ENCODE results near the gene HYDIN.
"Not testable (repeated sequence)": the region's sequence is repeated elsewhere in the genome, so short reads cannot be mapped to it uniquely, and the experiment has no call there.

The HYDIN gene

DNA sequence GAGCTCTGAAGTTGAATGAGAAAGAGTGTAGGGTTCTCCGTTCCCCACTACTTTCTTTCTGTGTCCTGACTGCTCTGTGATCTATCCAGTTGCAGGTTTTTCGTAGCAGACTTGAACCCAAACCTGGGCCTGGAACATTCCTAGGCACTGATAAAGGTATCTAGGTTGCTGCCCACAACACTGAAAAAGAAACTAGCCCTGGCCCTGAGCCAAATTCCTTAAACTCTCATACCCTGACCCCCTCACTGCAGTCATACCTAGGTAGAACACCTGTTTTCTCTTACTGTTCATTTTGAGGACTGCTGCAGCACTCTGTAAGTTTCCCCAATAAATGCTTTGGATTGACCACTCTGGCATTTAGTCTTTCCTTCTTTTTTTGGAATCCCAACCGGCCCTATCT is 5.4 kb downstream of the HYDIN start:
- no peak for DNase-seq (ENCODE audit: low read depth in 3 of 3)

DNA sequence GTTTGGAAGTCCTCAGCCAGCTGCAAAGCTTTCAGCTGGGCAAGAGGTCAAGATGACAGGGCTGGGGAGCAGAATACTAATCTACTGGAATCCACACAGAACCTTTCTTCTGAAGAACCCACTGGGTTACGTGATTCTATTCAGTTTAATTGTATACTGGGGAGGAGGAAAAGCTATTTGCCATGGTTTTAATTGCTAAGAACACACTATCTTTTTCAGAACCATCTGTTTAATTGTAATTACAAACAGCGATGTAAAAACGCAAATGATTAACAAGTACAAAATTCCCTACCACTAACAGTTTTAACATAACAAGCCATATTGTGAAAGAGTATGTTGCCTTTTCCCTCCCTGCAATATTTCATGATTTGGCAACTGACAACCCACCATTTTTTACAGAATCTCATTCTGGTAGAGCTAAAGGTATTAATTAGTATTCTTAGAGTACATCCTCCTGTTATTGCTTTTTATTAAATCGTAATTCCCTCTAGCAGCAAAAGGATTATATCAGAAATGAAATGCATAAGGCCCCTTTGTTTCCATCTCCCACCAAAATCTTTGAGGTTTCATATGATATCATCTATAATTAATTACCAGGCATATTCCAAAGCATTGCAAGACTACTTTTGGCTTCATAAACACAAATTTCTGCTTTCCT is 12.1 kb downstream of the HYDIN start:
- DNase-seq (ENCODE audit: low read depth in 3 of 3), result no peak

DNA sequence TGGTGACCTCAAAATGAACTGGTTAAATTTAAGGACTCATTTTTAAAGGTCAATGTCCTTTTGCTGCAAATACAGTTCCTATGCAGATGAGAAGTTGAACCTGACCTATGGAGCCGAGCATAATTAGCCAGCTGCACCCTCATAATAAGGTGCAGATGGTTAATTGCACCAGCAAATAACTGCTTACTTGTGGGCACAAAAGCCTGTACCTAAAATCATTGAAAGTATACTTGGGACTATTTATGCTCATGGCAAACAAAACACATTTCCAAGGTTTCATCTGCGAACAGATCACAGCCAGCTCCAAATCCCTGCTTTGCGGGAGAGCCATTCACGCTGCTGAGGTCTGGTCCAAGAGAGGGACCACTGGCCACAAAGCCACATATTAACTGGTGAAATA is 13.0 kb downstream of the HYDIN start:
- no peak for DNase-seq (ENCODE audit: low read depth in 3 of 3)

DNA sequence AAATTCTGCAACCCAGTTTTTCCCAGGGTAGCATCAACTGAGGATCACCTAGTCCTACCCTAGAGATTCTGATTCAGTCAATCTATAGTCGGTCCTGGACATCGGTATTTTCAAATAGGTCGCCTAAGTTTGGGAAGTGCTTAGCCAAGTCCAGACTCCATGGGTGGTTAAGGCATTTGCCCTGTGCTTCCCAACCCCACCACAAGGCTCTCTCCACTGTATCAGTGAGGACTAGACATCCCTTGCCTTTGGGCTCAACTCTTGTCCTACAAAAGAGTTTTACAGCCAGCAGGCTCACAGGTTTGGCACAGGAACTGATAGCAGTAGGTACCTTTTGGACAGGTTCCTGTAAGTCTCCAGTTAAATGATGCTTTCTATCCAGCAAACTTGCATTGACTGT is 13.8 kb downstream of the HYDIN start:
- DNase-seq (ENCODE audit: low read depth in 3 of 3), result no peak

DNA sequence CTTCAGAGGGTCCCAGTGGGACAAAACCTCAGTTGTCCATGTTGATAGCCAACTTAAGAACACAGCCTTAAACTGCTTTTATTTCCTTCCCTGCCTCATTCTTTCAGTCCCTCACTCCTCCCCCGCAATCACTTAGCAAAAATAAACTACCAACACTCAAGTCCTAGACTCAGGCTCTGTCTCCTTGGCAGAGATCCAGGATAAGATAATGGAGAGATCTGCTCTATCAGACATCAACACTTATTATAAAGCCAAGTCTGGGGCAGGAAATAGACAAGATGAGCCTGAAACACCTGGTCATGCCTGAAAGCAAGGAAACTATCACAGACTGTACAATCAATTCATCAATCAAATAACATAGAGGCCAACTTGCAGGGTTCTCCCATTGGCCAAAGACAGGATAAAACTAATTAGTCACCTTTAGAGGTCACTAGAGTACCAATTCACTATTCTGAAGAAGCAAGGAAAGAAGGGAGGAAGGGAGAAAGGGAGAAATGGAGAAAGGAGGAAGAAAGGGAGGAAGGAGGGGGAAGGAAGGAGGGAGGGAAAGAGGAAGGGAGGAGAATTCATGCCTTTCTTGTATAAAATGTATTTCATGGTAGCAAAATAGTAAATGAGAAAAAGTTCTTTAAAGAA is 15.7 kb downstream of the HYDIN start:
- no peak for DNase-seq (ENCODE audit: low read depth in 3 of 3)

- no peak for DNase-seq (ENCODE audit: low read depth in 3 of 3)
Measured at GRCh38 chr16:71205482-71206131, 24.9 kb downstream of the HYDIN start.

GRCh38 chr16:71203631-71204030 is 26.9 kb downstream of the HYDIN start:
- no peak for DNase-seq (ENCODE audit: low read depth in 3 of 3)

GRCh38 chr16:71201556-71201955 is 29.0 kb downstream of the HYDIN start:
- no peak for DNase-seq (ENCODE audit: low read depth in 3 of 3)

DNA sequence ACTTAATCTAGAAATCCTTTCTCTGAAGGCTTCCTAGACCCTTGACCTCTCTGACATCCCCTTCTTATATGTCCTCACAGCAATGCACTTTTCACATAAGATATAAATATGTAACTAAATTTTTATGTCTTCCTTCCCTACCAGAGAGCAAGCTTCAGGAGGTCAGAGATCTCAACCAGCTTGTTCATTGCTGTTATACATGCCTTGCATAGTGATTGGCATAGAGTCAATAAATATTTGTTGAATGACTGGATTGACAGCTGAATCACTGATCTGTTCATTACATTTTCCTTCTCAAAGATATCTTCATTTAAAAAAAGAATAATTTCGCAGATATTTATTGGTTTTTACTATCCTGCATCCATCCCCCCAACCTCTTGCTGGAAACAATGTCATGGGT is 29.5 kb downstream of the HYDIN start:
- no peak for DNase-seq (ENCODE audit: low read depth in 3 of 3)

DNA sequence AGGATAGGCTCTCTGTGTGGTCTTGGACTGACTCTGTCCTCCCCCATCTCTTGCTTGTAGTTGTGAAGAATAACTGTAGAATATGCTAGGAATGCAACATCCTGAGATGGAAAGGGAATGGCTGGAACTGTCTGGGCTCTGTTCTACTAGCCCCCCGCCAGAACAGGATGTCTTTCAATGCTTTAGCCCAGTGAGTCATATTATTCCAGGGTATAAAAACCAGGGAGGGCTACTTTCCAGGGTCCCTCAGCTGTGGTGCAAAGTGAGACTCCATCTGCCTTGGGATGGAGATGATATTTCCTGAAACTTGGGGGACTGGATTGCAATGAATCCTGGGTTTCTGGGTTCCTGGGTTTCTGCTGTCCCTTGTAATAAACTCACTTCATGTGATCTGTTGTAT is 32.1 kb downstream of the HYDIN start:
- no peak for DNase-seq (ENCODE audit: low read depth in 3 of 3)

- DNase-seq (ENCODE audit: low read depth in 3 of 3), result no peak
Measured at GRCh38 chr16:71192387-71192786, 38.1 kb downstream of the HYDIN start.

GRCh38 chr16:71188956-71189712 is 41.4 kb downstream of the HYDIN start:
- DNase-seq (ENCODE audit: low read depth in 3 of 3), result no peak

GRCh38 chr16:71185347-71185746 is 45.2 kb downstream of the HYDIN start:
- DNase-seq (ENCODE audit: low read depth in 3 of 3), result no peak

GRCh38 chr16:71179569-71179968 is 51.0 kb downstream of the HYDIN start:
- no peak for DNase-seq (ENCODE audit: low read depth in 3 of 3)

DNA sequence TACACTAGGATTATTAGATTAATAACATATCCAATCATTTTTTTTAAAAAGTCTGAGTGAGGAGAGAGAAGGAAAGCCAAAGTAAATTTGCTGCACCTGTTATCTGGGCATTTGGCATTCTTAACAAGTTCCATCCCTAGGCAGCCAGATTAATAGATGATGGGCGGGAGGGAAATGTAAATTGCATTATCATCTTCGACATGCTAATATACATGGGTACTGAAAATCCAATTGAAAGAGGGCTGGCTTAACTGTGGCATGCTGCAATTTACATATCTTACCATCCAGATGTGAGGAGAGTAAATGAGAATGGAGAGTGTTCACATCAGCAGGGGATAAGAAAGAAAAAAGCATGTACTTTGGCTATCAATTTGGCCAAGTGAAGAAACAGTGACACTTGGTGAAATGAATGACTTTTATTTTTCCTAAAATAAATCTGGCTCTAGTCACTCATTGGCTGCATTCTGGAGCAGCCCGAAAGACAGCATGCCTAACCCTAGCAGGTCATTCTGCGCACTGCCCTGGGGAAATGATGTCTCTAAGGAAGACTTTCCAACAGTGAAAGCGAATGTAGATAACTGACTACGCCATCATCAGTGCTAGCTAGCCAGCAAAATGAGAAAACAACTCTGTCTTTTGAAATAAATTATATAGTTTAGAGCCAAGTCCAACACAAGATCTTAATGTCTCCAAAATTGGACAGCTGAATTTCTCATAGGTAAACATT is 57.9 kb downstream of the HYDIN start:
- DNase-seq (ENCODE audit: low read depth in 3 of 3), result no peak

DNA sequence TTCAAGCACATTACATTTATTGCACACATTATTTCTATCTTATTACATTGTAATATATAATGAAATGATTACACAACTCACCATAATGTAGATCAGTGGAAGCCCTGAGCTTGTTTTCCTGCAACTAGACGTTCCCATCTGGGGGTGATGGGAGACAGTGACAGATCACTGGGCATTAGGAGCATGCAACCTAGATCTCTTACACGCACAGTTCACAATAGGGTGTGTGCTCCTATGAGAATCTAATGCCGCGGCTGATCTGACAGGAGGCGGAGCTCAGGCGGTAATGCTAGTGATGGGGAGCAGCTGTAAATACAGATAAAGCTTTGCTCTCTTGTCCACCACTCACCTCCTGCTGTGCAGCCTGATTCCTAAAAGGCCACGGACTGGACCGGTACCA is 69.5 kb downstream of the HYDIN start:
- not testable (repeated sequence) for DNase-seq (ENCODE audit: low read depth in 3 of 3)

DNA sequence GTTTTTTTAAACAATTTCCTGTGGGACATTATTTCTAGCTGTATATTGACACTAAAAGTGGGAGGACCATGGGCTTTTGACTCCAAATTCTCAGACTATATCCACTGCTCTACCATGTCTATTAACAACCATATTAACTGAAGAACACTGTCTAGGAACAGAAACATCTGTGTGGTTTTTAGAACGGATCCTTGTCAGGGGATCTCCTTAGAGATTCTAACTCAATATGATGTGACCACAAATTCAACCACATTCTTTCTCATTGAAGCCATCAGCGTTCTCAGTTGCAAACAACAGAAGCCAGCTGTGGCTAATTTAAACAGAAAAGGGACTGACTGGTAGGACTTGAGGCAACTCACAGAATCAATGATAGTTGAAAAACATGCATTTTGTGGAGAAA is 73.2 kb downstream of the HYDIN start:
- not testable (repeated sequence) for DNase-seq (ENCODE audit: low read depth in 3 of 3)

DNA sequence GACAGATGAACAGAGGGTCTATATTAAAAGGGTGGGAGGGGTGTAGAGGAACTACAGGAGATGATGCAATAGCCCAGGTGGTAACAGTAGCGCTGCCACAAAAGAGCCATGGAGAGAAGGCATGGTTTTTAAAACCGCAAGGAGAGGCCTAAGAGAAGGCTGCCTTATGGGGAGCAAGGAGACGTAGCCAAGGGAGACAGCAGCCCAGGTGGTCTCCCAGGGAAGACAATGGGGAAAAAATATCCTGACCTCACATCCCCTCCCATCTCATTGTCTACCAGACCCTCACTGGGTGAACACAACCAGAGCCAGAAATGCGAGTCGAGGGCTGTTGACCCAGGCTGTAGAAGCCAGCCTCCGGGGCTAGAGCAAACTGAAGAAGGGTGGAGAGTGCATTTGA is 77.2 kb downstream of the HYDIN start:
- DNase-seq (ENCODE audit: low read depth in 3 of 3), result not testable (repeated sequence)

DNA sequence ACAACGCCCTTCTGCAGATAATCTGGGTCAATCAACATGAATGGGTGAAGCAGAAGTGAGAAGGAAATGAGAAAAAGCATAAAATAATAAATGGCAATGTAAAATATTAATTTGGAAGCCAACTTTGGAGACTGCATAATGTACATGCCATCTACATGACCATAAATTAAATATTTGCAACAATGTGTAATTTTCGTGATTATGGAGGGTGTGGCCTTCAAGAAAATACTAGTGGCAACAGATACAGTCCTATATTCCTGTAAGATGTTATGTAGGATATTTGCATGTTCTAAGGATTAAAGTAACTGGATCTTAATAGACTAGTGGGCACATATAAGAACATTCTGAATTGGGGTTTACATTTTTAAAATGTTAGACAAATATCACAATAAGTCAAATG is 78.9 kb downstream of the HYDIN start:
- DNase-seq (ENCODE audit: low read depth in 3 of 3), result not testable (repeated sequence)

- not testable (repeated sequence) for DNase-seq (ENCODE audit: low read depth in 3 of 3)
Measured at GRCh38 chr16:71143246-71143645, 87.3 kb downstream of the HYDIN start.

DNA sequence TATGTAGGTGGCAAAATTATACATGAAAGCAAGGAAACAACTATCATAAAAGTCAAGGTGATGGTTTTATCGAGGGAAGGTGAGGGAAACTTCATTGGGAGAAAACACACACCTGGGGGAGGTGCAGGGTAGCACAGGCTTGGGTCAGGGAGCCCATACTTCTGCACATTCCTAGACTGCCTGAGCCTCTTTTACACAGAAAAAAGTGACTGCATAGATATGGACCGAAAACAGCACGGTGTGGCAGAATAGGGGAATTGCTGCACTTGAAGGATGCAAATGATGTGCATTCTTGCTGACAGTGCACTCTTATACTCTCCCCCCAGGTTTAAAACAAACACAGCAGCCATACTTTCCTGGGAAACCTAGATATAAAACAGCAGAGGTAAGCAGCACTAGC is 120.0 kb downstream of the HYDIN start:
- not testable (repeated sequence) for DNase-seq (ENCODE audit: low read depth in 3 of 3)

Data from stimulated activated CD4-positive, alpha-beta T cell treated with anti-CD3 and anti-CD28 coated beads, TNF-alpha, amount 100 ng/mL, for 48 hours (primary cell).